ENCODE data around the gene FUT1. TPM values are rescaled to one million over a fixed set of nuclear protein-coding genes. Genes with fewer than 3 reads are reported as not detected.
"Not testable (repeated sequence)": the region's sequence is repeated elsewhere in the genome, so short reads cannot be mapped to it uniquely, and the experiment has no call there.

The FUT1 gene
- total RNA-seq, 1 experiment from 2014 or later: 14.1 TPM

GRCh38 chr19:48794291-48794690 lies 41.9 kb upstream of the FUT1 start:
- no peaks in the 10 kb centered on the region for H3K9me3 ChIP-seq (ENCODE audit: control insufficient read depth in 1 of 2, insufficient read depth in 1 of 2, low read depth in 1 of 2, low read length in 2 of 2)
- no peaks in the 10 kb centered on the region for H3K9me2 ChIP-seq (ENCODE audit: insufficient read depth)
- no peaks in the 10 kb centered on the region for H3K36me3 ChIP-seq (ENCODE audit: control insufficient read depth in 1 of 2, insufficient read depth in 2 of 2, low read length in 2 of 2)
- H3K4me3 ChIP-seq (replicated peaks in 1 of 2; ENCODE audit: low read depth in 1 of 2, low read length in 2 of 2): no peak overlapping the region
- intact Hi-C loops (cut with micrococcal nuclease): no loop called here
- ATAC-seq (no peak), DNase-seq (ENCODE audit: low read depth, low spot score) (no peak)
- POLR2A ChIA-PET: interaction anchor here (0.7 kb wide), 1 partner anchor 51 kb away, joined by 3 read pairs; no protein-coding TSS in a partner anchor
- no peaks in the 10 kb centered on the region for H4K20me1 ChIP-seq (ENCODE audit: insufficient read depth)
- RAD21 ChIA-PET (ENCODE audit: low non-redundant PET in 1 of 2, low total read pairs in 2 of 2, uncharacterized antibody in 2 of 2, unreplicated experiment in 2 of 2): interaction anchor here in 1 of 2 experiments (0.7 to 1.4 kb wide), 2 partner anchors 42 to 106 kb away, joined by 4 to 6 read pairs; partner anchors contain the start of genes HSD17B14 and NUCB1
- no peaks in the 10 kb centered on the region for H3K27me3 ChIP-seq (ENCODE audit: insufficient read depth, low read length)
- H2AFZ ChIP-seq (ENCODE audit: low read depth, low read length, poor library complexity, severe bottlenecking): no peak overlapping the region
- BruUV-seq (replicated peaks): no TSS peak
- no peak overlapping the region for H3K4me2 ChIP-seq (ENCODE audit: low read length)
- CTCF ChIA-PET: interaction anchor here (1.1 to 3.0 kb wide), 2 partner anchors 48 to 176 kb away, joined by 4 to 38 read pairs; no protein-coding TSS in a partner anchor
- H3K4me1 ChIP-seq (ENCODE audit: control insufficient read depth in 1 of 2, insufficient read depth in 2 of 2, low read length in 2 of 2): peaks cover 0 to 11% of the 10 kb centered on the region in 2 experiments; a peak in 1 of 4 replicates
- H3K9ac ChIP-seq (ENCODE audit: low read length): no peak overlapping the region
- H3K27ac ChIP-seq (ENCODE audit: low read depth, low read length): no peak overlapping the region; the same call in 1 of the 2 replicates
- TF ChIP-seq YY1 (IDR thresholded peaks at IDR 0.05; ENCODE audit: extremely low read depth, insufficient replicate concordance, low read depth, low read length): no peak
- no peaks in the 10 kb centered on the region for H3K79me2 ChIP-seq (ENCODE audit: insufficient read depth, low read length)

GRCh38 chr19:48793271-48793670 lies 40.8 kb upstream of the FUT1 start:
- intact Hi-C loops (cut with micrococcal nuclease): no loop called here
- ATAC-seq (no peak), DNase-seq (ENCODE audit: low read depth, low spot score) (no peak)
- BruUV-seq (replicated peaks): no TSS peak
- Histone ChIP-seq H3K9me3 (ENCODE audit: control insufficient read depth in 1 of 2, insufficient read depth in 1 of 2, low read depth in 1 of 2, low read length in 2 of 2) (no peaks in the 10 kb centered on the region), H3K4me1 (ENCODE audit: control insufficient read depth in 1 of 2, insufficient read depth in 2 of 2, low read length in 2 of 2) (peaks cover 0 to 11% of the 10 kb centered on the region in 2 experiments; a peak in 1 of 4 replicates), H3K9ac (ENCODE audit: low read length) (no peak overlapping the region), H3K4me2 (ENCODE audit: low read length) (no peak overlapping the region), H2AFZ (ENCODE audit: low read depth, low read length, poor library complexity, severe bottlenecking) (no peak overlapping the region), H3K79me2 (ENCODE audit: insufficient read depth, low read length) (no peaks in the 10 kb centered on the region), H4K20me1 (ENCODE audit: insufficient read depth) (no peaks in the 10 kb centered on the region), H3K27ac (ENCODE audit: low read depth, low read length) (no peak overlapping the region), H3K27me3 (ENCODE audit: insufficient read depth, low read length) (no peaks in the 10 kb centered on the region), H3K9me2 (ENCODE audit: insufficient read depth) (no peaks in the 10 kb centered on the region), H3K36me3 (ENCODE audit: control insufficient read depth in 1 of 2, insufficient read depth in 2 of 2, low read length in 2 of 2) (no peaks in the 10 kb centered on the region), H3K4me3 (replicated peaks in 1 of 2; ENCODE audit: low read depth in 1 of 2, low read length in 2 of 2) (no peak overlapping the region)
- POLR2A ChIA-PET: no interaction called here
- RAD21 ChIA-PET (ENCODE audit: low non-redundant PET in 1 of 2, low total read pairs in 2 of 2, uncharacterized antibody in 2 of 2, unreplicated experiment in 2 of 2): no interaction called here
- CTCF ChIA-PET: interaction anchor here (3.0 kb wide), 1 partner anchor 49 kb away, joined by 38 read pairs; no protein-coding TSS in a partner anchor
- TF ChIP-seq ELF1 (IDR thresholded peaks at IDR 0.05; ENCODE audit: borderline replicate concordance, low read depth): no peak
- no peak for TF ChIP-seq ATF3 (IDR thresholded peaks at IDR 0.05)
- TF ChIP-seq POLR2AphosphoS5 (IDR thresholded peaks at IDR 0.05; ENCODE audit: low read depth, low read length): no peak
- TF ChIP-seq CBX3 (IDR thresholded peaks at IDR 0.05; ENCODE audit: low read depth): no peak
- no peak for TF ChIP-seq SIN3A (IDR thresholded peaks at IDR 0.05; ENCODE audit: low read depth)
- no peak for TF ChIP-seq RAD21 (IDR thresholded peaks at IDR 0.05; ENCODE audit: low read depth)

GRCh38 chr19:48787331-48787730 lies 34.9 kb upstream of the FUT1 start:
- H3K9me2 ChIP-seq (ENCODE audit: insufficient read depth); ATAC-seq; H4K20me1 ChIP-seq (ENCODE audit: insufficient read depth); H3K79me2 ChIP-seq (ENCODE audit: insufficient read depth, low read length); H3K27ac ChIP-seq (ENCODE audit: low read depth, low read length); H3K36me3 ChIP-seq (ENCODE audit: control insufficient read depth in 1 of 2, insufficient read depth in 2 of 2, low read length in 2 of 2); BruUV-seq (replicated peaks); intact Hi-C loops (cut with micrococcal nuclease); H3K27me3 ChIP-seq (ENCODE audit: insufficient read depth, low read length); H3K4me2 ChIP-seq (ENCODE audit: low read length); H3K9me3 ChIP-seq (ENCODE audit: control insufficient read depth in 1 of 2, insufficient read depth in 1 of 2, low read depth in 1 of 2, low read length in 2 of 2); H3K4me1 ChIP-seq (ENCODE audit: control insufficient read depth in 1 of 2, insufficient read depth in 2 of 2, low read length in 2 of 2); H3K9ac ChIP-seq (ENCODE audit: low read length); H3K4me3 ChIP-seq (replicated peaks in 1 of 2; ENCODE audit: low read depth in 1 of 2, low read length in 2 of 2); DNase-seq (ENCODE audit: low read depth, low spot score): not testable (repeated sequence)
- H2AFZ ChIP-seq (ENCODE audit: low read depth, low read length, poor library complexity, severe bottlenecking): peak overlapping the region; percentile 88
- ChIA-PET RAD21 (ENCODE audit: low non-redundant PET in 1 of 2, low total read pairs in 2 of 2, uncharacterized antibody in 2 of 2, unreplicated experiment in 2 of 2) (interaction anchor here in 1 of 2 experiments (1.6 kb wide), 1 partner anchor 41 kb away, joined by 5 read pairs; no protein-coding TSS in a partner anchor), CTCF (interaction anchor here (0.9 to 4.2 kb wide), 9 partner anchors 17 to 205 kb away, joined by 3 to 49 read pairs (median 3); partner anchors contain the start of gene CA11), POLR2A (interaction anchor here (1.0 kb wide), 1 partner anchor 142 kb away, joined by 4 read pairs; no protein-coding TSS in a partner anchor)

- H3K4me2 ChIP-seq (ENCODE audit: low read length); intact Hi-C loops (cut with micrococcal nuclease); H3K27me3 ChIP-seq (ENCODE audit: insufficient read depth, low read length): not testable (repeated sequence)
Measured at GRCh38 chr19:48786422-48786821, 34.0 kb upstream of the FUT1 start.

More at GRCh38 chr19:48786422-48786821, 34.0 kb upstream of the FUT1 start:
- H3K36me3 ChIP-seq (ENCODE audit: control insufficient read depth in 1 of 2, insufficient read depth in 2 of 2, low read length in 2 of 2); H3K9ac ChIP-seq (ENCODE audit: low read length); DNase-seq (ENCODE audit: low read depth, low spot score); ATAC-seq; H3K9me3 ChIP-seq (ENCODE audit: control insufficient read depth in 1 of 2, insufficient read depth in 1 of 2, low read depth in 1 of 2, low read length in 2 of 2); H3K79me2 ChIP-seq (ENCODE audit: insufficient read depth, low read length); H3K9me2 ChIP-seq (ENCODE audit: insufficient read depth); H3K4me3 ChIP-seq (replicated peaks in 1 of 2; ENCODE audit: low read depth in 1 of 2, low read length in 2 of 2); H4K20me1 ChIP-seq (ENCODE audit: insufficient read depth); BruUV-seq (replicated peaks); H3K27ac ChIP-seq (ENCODE audit: low read depth, low read length); RAD21 ChIA-PET (ENCODE audit: low non-redundant PET in 1 of 2, low total read pairs in 2 of 2, uncharacterized antibody in 2 of 2, unreplicated experiment in 2 of 2); POLR2A ChIA-PET; H2AFZ ChIP-seq (ENCODE audit: low read depth, low read length, poor library complexity, severe bottlenecking); CTCF ChIA-PET: not testable (repeated sequence)
- peaks cover 6 to 19% of the 10 kb centered on the region in 2 experiments; a peak in 3 of 4 replicates for H3K4me1 ChIP-seq (ENCODE audit: control insufficient read depth in 1 of 2, insufficient read depth in 2 of 2, low read length in 2 of 2)

All from HCT116 (cell line).